HCT116 (cell line): ENCODE results near the gene KCNK18. TPM values are rescaled to one million over a fixed set of nuclear protein-coding genes. Genes with fewer than 3 reads are reported as not detected.

ENCODE experiments used
- ATAC-seq: fragments of 200-7000 bp; cut with Tn5 transposase; 2 replicates; pipeline ENCODE4 v1.9.1; 2020; ENCODE audit warnings: mild to moderate bottlenecking, moderate library complexity
- BruUV-seq: library from RNA; stranded (reverse); fragments of 400-500 nt; replicated peaks from 2 replicates; lab custom pipeline; 2021; lab: Mats Ljungman, UMichigan
- CTCF ChIA-PET: fragments of 300-600 bp; sonication (Branson Sonifier 250); formaldehyde crosslinking; loops from one replicate; lab custom pipeline; 2021; ENCODE audit warnings: antibody characterized with exemption; lab: Charles Lee
- POLR2A ChIA-PET: fragments of 300-600, 350-600 bp; sonication (Branson Sonifier 250); formaldehyde crosslinking; loops from one replicate; lab custom pipeline; 2021; ENCODE audit warnings: antibody characterized with exemption; lab: Charles Lee
- RAD21 ChIA-PET, 2 experiments: fragments of 300-600 bp; sonication (Branson Sonifier 250); formaldehyde crosslinking; loops; one replicate each; lab custom pipeline; 2023; ENCODE audit warnings: low total read pairs in 2 of 2; ENCODE audit not compliant: uncharacterized antibody in 2 of 2, unreplicated experiment in 2 of 2, low non-redundant PET in 1 of 2; lab: Charles Lee
- DNase-seq: peaks from one replicate; pipeline ENCODE4 v3.0.0-alpha.2; 2010; ENCODE audit warnings: low read depth, low spot score
- H2AFZ ChIP-seq: fragments of 200-600 bp; shearing (Covaris generic), sonication (generic); 2 replicates; pipeline ENCODE4 v1.6.1; 2017; ENCODE audit warnings: low read depth, mixed run types, mixed read lengths, antibody characterized with exemption, low read length; ENCODE audit not compliant: poor library complexity, severe bottlenecking
- H3K27ac ChIP-seq: 2 replicates; pipeline ENCODE4 v1.5.1; 2012; ENCODE audit warnings: low read depth, low read length
- H3K27me3 ChIP-seq: fragments of 200-600 bp; sonication (generic); 2 replicates; pipeline ENCODE4 v1.6.1; 2016; ENCODE audit warnings: mixed run types, low read length, mixed read lengths; ENCODE audit not compliant: insufficient read depth
- H3K36me3 ChIP-seq, 2 experiments: fragments of 200-500 bp in 1 of 2; fragments of 200-600 bp in 1 of 2; sonication (Bioruptor generic) in 1 of 2; sonication (generic) in 1 of 2; 2 replicates each; pipeline versions ENCODE4 v1.5.1 to v1.6.1; 2014 to 2016; ENCODE audit warnings: low read length in 2 of 2, inconsistent platforms in 1 of 2, mixed read lengths in 1 of 2, mixed run types in 1 of 2; ENCODE audit not compliant: insufficient read depth in 2 of 2, control insufficient read depth in 1 of 2
- H3K4me1 ChIP-seq, 2 experiments: fragments of 200-600 bp in 1 of 2; sonication (generic) in 1 of 2; 2 replicates each; pipeline versions ENCODE4 v1.5.1 to v1.6.1; 2012 to 2017; ENCODE audit warnings: low read length in 2 of 2, inconsistent platforms in 1 of 2, mild to moderate bottlenecking in 1 of 2, mixed read lengths in 1 of 2, mixed run types in 1 of 2, moderate library complexity in 1 of 2; ENCODE audit not compliant: insufficient read depth in 2 of 2, control insufficient read depth in 1 of 2
- H3K4me2 ChIP-seq: fragments of 200-600 bp; sonication (generic); 2 replicates; pipeline ENCODE4 v1.6.1; 2017; ENCODE audit warnings: mixed run types, low read length, mixed read lengths
- H3K4me3 ChIP-seq, 2 experiments: fragments of 200-600 bp in 1 of 2; sonication (generic) in 1 of 2; replicated peaks in 1 of 2; 2 replicates each; pipeline ENCODE4 v1.5.1; 2011 to 2016; ENCODE audit warnings: low read length in 2 of 2, control low read depth in 1 of 2, low read depth in 1 of 2, mild to moderate bottlenecking in 1 of 2, mixed read lengths in 1 of 2, mixed run types in 1 of 2
- H3K79me2 ChIP-seq: fragments of 200-600 bp; sonication (generic); 2 replicates; pipeline ENCODE4 v1.6.1; 2017; ENCODE audit warnings: mild to moderate bottlenecking, mixed run types, low read length, moderate library complexity, mixed read lengths; ENCODE audit not compliant: insufficient read depth
- H3K9ac ChIP-seq: fragments of 200-600 bp; sonication (generic); 2 replicates; pipeline ENCODE4 v1.6.1; 2016; ENCODE audit warnings: low read length, mixed read lengths
- H3K9me2 ChIP-seq: fragments of 200-600 bp; sonication (generic), shearing (Covaris generic); 2 replicates; pipeline ENCODE4 v1.6.1; 2017; ENCODE audit warnings: mixed run types, mild to moderate bottlenecking, moderate library complexity; ENCODE audit not compliant: insufficient read depth
- H3K9me3 ChIP-seq, 2 experiments: fragments of 200-500 bp in 1 of 2; fragments of 200-600 bp in 1 of 2; sonication (Bioruptor generic) in 1 of 2; sonication (generic) in 1 of 2; 2 replicates each; pipeline ENCODE4 v1.6.1; 2014 to 2017; ENCODE audit warnings: low read length in 2 of 2, mixed read lengths in 2 of 2, inconsistent platforms in 1 of 2, low read depth in 1 of 2, mild to moderate bottlenecking in 1 of 2, mixed run types in 1 of 2, moderate library complexity in 1 of 2; ENCODE audit not compliant: control insufficient read depth in 1 of 2, insufficient read depth in 1 of 2
- H4K20me1 ChIP-seq: fragments of 200-600 bp; sonication (generic), shearing (Covaris generic); 2 replicates; pipeline ENCODE4 v1.6.1; 2017; ENCODE audit warnings: mixed run types, mild to moderate bottlenecking, moderate library complexity; ENCODE audit not compliant: insufficient read depth
- CEBPB ChIP-seq: IDR thresholded peaks from 2 replicates; pipeline ENCODE4 v1.6.1; 2012; ENCODE audit warnings: low read depth
- EZH2 ChIP-seq: fragments of 200-600 bp; sonication (generic); IDR thresholded peaks from 2 replicates; pipeline ENCODE4 v1.6.1; 2017; ENCODE audit warnings: antibody characterized with exemption, mixed run types
- EZH2phosphoT487 ChIP-seq: fragments of 200-600 bp; IDR thresholded peaks from 2 replicates; pipeline ENCODE4 v1.6.1; 2018; ENCODE audit warnings: antibody characterized with exemption, borderline replicate concordance
- FOSL1 ChIP-seq: IDR thresholded peaks from 2 replicates; pipeline ENCODE4 v1.6.1; 2012; ENCODE audit warnings: low read depth
- JUND ChIP-seq: IDR thresholded peaks from 2 replicates; pipeline ENCODE4 v1.6.1; 2012
- POLR2A ChIP-seq: IDR thresholded peaks from 2 replicates; pipeline ENCODE4 v1.7.0; 2011; ENCODE audit warnings: borderline replicate concordance; ENCODE audit not compliant: insufficient read depth, insufficient read length; ENCODE audit errors: extremely low read depth
- POLR2AphosphoS5 ChIP-seq: IDR thresholded peaks from 2 replicates; pipeline ENCODE4 v1.6.1; 2011; ENCODE audit warnings: mild to moderate bottlenecking, low read depth, low read length, moderate library complexity
- RAD21 ChIP-seq: IDR thresholded peaks from 2 replicates; pipeline ENCODE4 v1.6.1; 2012; ENCODE audit warnings: low read depth, mild to moderate bottlenecking
- SIN3A ChIP-seq: IDR thresholded peaks from 2 replicates; pipeline ENCODE4 v1.6.1; 2012; ENCODE audit warnings: low read depth
- SP1 ChIP-seq: IDR thresholded peaks from 2 replicates; pipeline ENCODE4 v1.6.1; 2012; ENCODE audit warnings: low read depth
- TCF7L2 ChIP-seq: IDR thresholded peaks from 2 replicates; pipeline ENCODE4 v1.7.0; 2011; ENCODE audit warnings: borderline replicate concordance, inconsistent platforms; ENCODE audit not compliant: insufficient read depth, insufficient read length; ENCODE audit errors: extremely low read depth
- YY1 ChIP-seq: IDR thresholded peaks from 2 replicates; pipeline ENCODE4 v1.6.1; 2011; ENCODE audit warnings: low read length, low read depth, moderate library complexity, mild to moderate bottlenecking; ENCODE audit not compliant: insufficient replicate concordance; ENCODE audit errors: extremely low read depth
- ZFX ChIP-seq: fragments of 450-650 bp; IDR thresholded peaks from 2 replicates; pipeline ENCODE4 v1.6.1; 2017
- intact Hi-C: fragments of 100-400 bp; cut with micrococcal nuclease; formaldehyde crosslinking; loops from 2 replicates; pipeline ENCODE4 v1.10.0; 2022
- total RNA-seq: library from RNA; stranded (reverse); gene quantifications from one replicate; pipeline ENCODE4 v1.2.1, GENCODE V29; 2021; ENCODE audit not compliant: unreplicated experiment
- TF ChIP-seq, protein P1 (sequence below): IDR thresholded peaks from 2 replicates; pipeline ENCODE4 v1.6.1; 2012
- TF ChIP-seq, protein P2 (sequence below): IDR thresholded peaks from 2 replicates; pipeline ENCODE4 v1.6.1; 2012; ENCODE audit warnings: low read depth
- TF ChIP-seq, protein P3 (sequence below): IDR thresholded peaks from 2 replicates; pipeline ENCODE4 v1.6.1; 2012
- TF ChIP-seq, protein P4 (sequence below), 3 experiments: fragments of 200-600 bp in 1 of 3; sonication (generic) in 1 of 3; IDR thresholded peaks in 2 of 3; conservative IDR thresholded peaks in 1 of 3; 2 replicates each; pipeline ENCODE4 v1.5.1; 2012 to 2017; ENCODE audit warnings: low read depth in 2 of 3, low read length in 2 of 3, antibody characterized with exemption in 1 of 3, borderline replicate concordance in 1 of 3, control low read depth in 1 of 3, mild to moderate bottlenecking in 1 of 3, mixed read lengths in 1 of 3, mixed run types in 1 of 3, moderate library complexity in 1 of 3; ENCODE audit not compliant: insufficient read depth in 1 of 3

Gene KCNK18
- total RNA-seq, 1 experiment from 2014 or later, result not detected

DNA sequence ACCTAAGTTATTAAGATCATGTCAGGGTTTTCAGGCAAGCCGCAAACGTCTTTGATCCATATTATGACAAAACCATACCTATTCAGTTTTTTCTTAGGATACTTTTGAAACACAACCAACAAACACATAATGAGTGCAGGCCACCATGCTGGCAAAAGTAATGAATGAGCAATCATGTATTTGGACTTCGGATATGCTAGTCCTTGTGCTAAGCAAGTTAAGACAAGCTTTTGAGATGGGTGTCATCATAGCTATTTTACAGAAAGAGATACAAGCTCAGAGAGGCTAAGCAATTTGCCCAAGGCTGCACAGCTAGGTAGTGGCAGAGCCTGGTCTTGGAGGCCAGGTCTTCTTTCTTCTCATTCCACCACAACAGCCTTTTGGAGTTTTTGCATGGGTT, 12.5 kb upstream of the KCNK18 start:
- H3K4me3 ChIP-seq, result no peak overlapping the region
- H3K9me2 ChIP-seq, result no peaks in the 10 kb centered on the region
- no TSS peak for BruUV-seq
- RAD21 ChIA-PET, result no interaction called here
- CTCF ChIA-PET, result interaction anchor here (1.0 to 7.8 kb wide), 4 partner anchors 10 to 388 kb away, joined by 3 to 64 read pairs (median 5); no protein-coding TSS in a partner anchor
- no peak overlapping the region for H3K27ac ChIP-seq
- DNase-seq, result no peak
- no peaks in the 10 kb centered on the region for H3K27me3 ChIP-seq
- H3K4me2 ChIP-seq, result no peak overlapping the region
- no peak overlapping the region for H2AFZ ChIP-seq
- H3K9ac ChIP-seq, result no peak overlapping the region
- H3K4me1 ChIP-seq, result peaks cover 14 to 34% of the 10 kb centered on the region in 2 experiments
- H3K79me2 ChIP-seq, result no peaks in the 10 kb centered on the region
- H3K9me3 ChIP-seq, result no peaks in the 10 kb centered on the region
- no peaks in the 10 kb centered on the region for H4K20me1 ChIP-seq
- no peak for ATAC-seq
- POLR2A ChIA-PET, result interaction anchor here (1.6 kb wide), 1 partner anchor 10 kb away, joined by 4 read pairs; no protein-coding TSS in a partner anchor
- no peaks in the 10 kb centered on the region for H3K36me3 ChIP-seq
- intact Hi-C loops, result no loop called here
- TF ChIP-seq SP1 (no peak), POLR2A (no peak), YY1 (no peak), FOSL1 (no peak), EZH2phosphoT487 (no peak), CEBPB (no peak), POLR2AphosphoS5 (no peak), JUND (no peak), TCF7L2 (no peak), EZH2 (no peak), RAD21 (no peak), SIN3A (no peak), ZFX (no peak)
- TF ChIP-seq, protein P1, sequence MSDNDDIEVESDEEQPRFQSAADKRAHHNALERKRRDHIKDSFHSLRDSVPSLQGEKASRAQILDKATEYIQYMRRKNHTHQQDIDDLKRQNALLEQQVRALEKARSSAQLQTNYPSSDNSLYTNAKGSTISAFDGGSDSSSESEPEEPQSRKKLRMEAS, result no peak
- TF ChIP-seq, protein P2, sequence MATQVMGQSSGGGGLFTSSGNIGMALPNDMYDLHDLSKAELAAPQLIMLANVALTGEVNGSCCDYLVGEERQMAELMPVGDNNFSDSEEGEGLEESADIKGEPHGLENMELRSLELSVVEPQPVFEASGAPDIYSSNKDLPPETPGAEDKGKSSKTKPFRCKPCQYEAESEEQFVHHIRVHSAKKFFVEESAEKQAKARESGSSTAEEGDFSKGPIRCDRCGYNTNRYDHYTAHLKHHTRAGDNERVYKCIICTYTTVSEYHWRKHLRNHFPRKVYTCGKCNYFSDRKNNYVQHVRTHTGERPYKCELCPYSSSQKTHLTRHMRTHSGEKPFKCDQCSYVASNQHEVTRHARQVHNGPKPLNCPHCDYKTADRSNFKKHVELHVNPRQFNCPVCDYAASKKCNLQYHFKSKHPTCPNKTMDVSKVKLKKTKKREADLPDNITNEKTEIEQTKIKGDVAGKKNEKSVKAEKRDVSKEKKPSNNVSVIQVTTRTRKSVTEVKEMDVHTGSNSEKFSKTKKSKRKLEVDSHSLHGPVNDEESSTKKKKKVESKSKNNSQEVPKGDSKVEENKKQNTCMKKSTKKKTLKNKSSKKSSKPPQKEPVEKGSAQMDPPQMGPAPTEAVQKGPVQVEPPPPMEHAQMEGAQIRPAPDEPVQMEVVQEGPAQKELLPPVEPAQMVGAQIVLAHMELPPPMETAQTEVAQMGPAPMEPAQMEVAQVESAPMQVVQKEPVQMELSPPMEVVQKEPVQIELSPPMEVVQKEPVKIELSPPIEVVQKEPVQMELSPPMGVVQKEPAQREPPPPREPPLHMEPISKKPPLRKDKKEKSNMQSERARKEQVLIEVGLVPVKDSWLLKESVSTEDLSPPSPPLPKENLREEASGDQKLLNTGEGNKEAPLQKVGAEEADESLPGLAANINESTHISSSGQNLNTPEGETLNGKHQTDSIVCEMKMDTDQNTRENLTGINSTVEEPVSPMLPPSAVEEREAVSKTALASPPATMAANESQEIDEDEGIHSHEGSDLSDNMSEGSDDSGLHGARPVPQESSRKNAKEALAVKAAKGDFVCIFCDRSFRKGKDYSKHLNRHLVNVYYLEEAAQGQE, result no peak
- TF ChIP-seq, protein P3, sequence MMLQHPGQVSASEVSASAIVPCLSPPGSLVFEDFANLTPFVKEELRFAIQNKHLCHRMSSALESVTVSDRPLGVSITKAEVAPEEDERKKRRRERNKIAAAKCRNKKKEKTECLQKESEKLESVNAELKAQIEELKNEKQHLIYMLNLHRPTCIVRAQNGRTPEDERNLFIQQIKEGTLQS, result no peak
- TF ChIP-seq, protein P4, sequence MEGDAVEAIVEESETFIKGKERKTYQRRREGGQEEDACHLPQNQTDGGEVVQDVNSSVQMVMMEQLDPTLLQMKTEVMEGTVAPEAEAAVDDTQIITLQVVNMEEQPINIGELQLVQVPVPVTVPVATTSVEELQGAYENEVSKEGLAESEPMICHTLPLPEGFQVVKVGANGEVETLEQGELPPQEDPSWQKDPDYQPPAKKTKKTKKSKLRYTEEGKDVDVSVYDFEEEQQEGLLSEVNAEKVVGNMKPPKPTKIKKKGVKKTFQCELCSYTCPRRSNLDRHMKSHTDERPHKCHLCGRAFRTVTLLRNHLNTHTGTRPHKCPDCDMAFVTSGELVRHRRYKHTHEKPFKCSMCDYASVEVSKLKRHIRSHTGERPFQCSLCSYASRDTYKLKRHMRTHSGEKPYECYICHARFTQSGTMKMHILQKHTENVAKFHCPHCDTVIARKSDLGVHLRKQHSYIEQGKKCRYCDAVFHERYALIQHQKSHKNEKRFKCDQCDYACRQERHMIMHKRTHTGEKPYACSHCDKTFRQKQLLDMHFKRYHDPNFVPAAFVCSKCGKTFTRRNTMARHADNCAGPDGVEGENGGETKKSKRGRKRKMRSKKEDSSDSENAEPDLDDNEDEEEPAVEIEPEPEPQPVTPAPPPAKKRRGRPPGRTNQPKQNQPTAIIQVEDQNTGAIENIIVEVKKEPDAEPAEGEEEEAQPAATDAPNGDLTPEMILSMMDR (IDR thresholded peaks at IDR 0.05 in 2 of 3, conservative IDR thresholded peaks at IDR 0.05 in 1 of 3; ENCODE audit: borderline replicate concordance in 1 of 3, insufficient read depth in 1 of 3, low read depth in 2 of 3, low read length in 2 of 3), result no peak
